NCI-H2196 treated with DMSO at 0.1 percent for 48 hours (cell line): ENCODE measurements around the gene TMEM51.

ENCODE experiments used
- DNase-seq: peaks from one replicate; lab custom pipeline; 2025; ENCODE audit not compliant: unreplicated experiment; lab: John Stamatoyannopoulos, UW

The TMEM51 gene

GRCh38 chr1:15264769-15265168 is 111.2 kb downstream of the TMEM51 start:
- no peak for DNase-seq
